H1 (cell line): ENCODE measurements around the gene ABCD4. TPM values are rescaled to one million over a fixed set of nuclear protein-coding genes. Genes with fewer than 3 reads are reported as not detected.

Source experiments
- CTCF ChIA-PET: fragments of 300-600 bp; sonication (Branson Sonifier 250); formaldehyde crosslinking; loops from one replicate; lab custom pipeline; 2021; ENCODE audit not compliant: partially characterized antibody; lab: Charles Lee
- POLR2A ChIA-PET: fragments of 300-600 bp; sonication (Branson Sonifier 250); formaldehyde crosslinking; loops from one replicate; lab custom pipeline; 2021; ENCODE audit warnings: inconsistent platforms; ENCODE audit not compliant: partially characterized antibody; lab: Charles Lee
- DNase-seq, 2 experiments: peaks; one replicate each; pipeline versions ENCODE4 v3.0.0 to v3.0.0-alpha.2; 2010 to 2022; ENCODE audit warnings: low spot score in 2 of 2, low read depth in 1 of 2, mixed read lengths in 1 of 2
- FAIRE-seq: peaks from 2 replicates; lab custom pipeline; 2011; peaks lifted over from hg19 to GRCh38; lab: Jason Lieb, UNC
- H2AFZ ChIP-seq: 2 replicates; pipeline ENCODE4 v1.8.1; 2012; ENCODE audit warnings: low read length, inconsistent platforms
- H2AK5ac ChIP-seq: 2 replicates; pipeline ENCODE4 v1.6.1; 2013; ENCODE audit warnings: low read depth, low read length
- H2BK120ac ChIP-seq: replicated peaks from 2 replicates; pipeline ENCODE3; 2013; ENCODE audit warnings: low read depth, low read length, inconsistent platforms
- H2BK12ac ChIP-seq: 2 replicates; pipeline ENCODE4 v1.6.1; 2013; ENCODE audit warnings: low read depth, low read length
- H2BK15ac ChIP-seq: 2 replicates; pipeline ENCODE4 v1.6.1; 2013; ENCODE audit warnings: low read length
- H2BK20ac ChIP-seq: 2 replicates; pipeline ENCODE4 v1.6.1; 2013; ENCODE audit warnings: low read length
- H2BK5ac ChIP-seq: 2 replicates; pipeline ENCODE4 v1.6.1; 2013; ENCODE audit warnings: low read depth, low read length
- H3K14ac ChIP-seq: 2 replicates; pipeline ENCODE4 v1.6.1; 2013; ENCODE audit warnings: inconsistent platforms; ENCODE audit not compliant: insufficient read length
- H3K18ac ChIP-seq: 2 replicates; pipeline ENCODE4 v1.6.1; 2013; ENCODE audit warnings: low read length; ENCODE audit errors: extremely low read depth
- H3K23ac ChIP-seq: 2 replicates; pipeline ENCODE4 v1.6.1; 2013; ENCODE audit warnings: inconsistent platforms; ENCODE audit not compliant: insufficient read length
- H3K23me2 ChIP-seq: 2 replicates; pipeline ENCODE4 v1.6.1; 2013; ENCODE audit warnings: low read depth, low read length
- H3K27ac ChIP-seq: 2 replicates; pipeline ENCODE4 v1.6.1; 2011; ENCODE audit warnings: low read depth, low read length, inconsistent platforms
- H3K27me3 ChIP-seq, 4 experiments: replicated peaks in 1 of 4; 1 replicate in 1 of 4; 2 replicates in 3 of 4; pipeline versions ENCODE4 v1.6.1 to v1.8.1; 2011 to 2013; ENCODE audit warnings: low read length in 3 of 4, mild to moderate bottlenecking in 3 of 4, inconsistent platforms in 2 of 4, mixed read lengths in 2 of 4, moderate library complexity in 1 of 4; ENCODE audit not compliant: control insufficient read depth in 3 of 4, insufficient read depth in 3 of 4; ENCODE audit errors: extremely low read depth in 1 of 4
- H3K36me3 ChIP-seq, 4 experiments: 2 replicates each; pipeline versions ENCODE4 v1.6.1 to v1.8.1; 2011 to 2013; ENCODE audit warnings: mild to moderate bottlenecking in 4 of 4, low read length in 3 of 4, moderate library complexity in 2 of 4, control low read depth in 1 of 4, inconsistent platforms in 1 of 4; ENCODE audit not compliant: insufficient read depth in 4 of 4, control insufficient read depth in 2 of 4
- H3K4ac ChIP-seq: replicated peaks from 2 replicates; pipeline ENCODE3; 2013; ENCODE audit warnings: low read length, low read depth, mixed read lengths, inconsistent platforms; ENCODE audit not compliant: insufficient read length
- H3K4me1 ChIP-seq, 4 experiments: replicated peaks in 1 of 4; 1 replicate in 1 of 4; 2 replicates in 3 of 4; pipeline versions ENCODE4 v1.6.1 to v1.8.1; 2011 to 2013; ENCODE audit warnings: low read length in 3 of 4, inconsistent platforms in 2 of 4, mixed read lengths in 1 of 4; ENCODE audit not compliant: insufficient read depth in 4 of 4, control insufficient read depth in 3 of 4
- H3K4me2 ChIP-seq, 2 experiments: 2 replicates each; pipeline versions ENCODE4 v1.6.1 to v1.8.1; 2011 to 2013; ENCODE audit warnings: low read depth in 2 of 2, low read length in 2 of 2, control low read depth in 1 of 2, inconsistent platforms in 1 of 2, mild to moderate bottlenecking in 1 of 2; ENCODE audit not compliant: insufficient read depth in 1 of 2
- H3K4me3 ChIP-seq, 4 experiments: fragments of 200-600, 300-600 bp in 1 of 4; sonication (generic), shearing (Covaris generic), sonication (Bioruptor Twin) in 1 of 4; 2 replicates each; pipeline versions ENCODE4 v1.5.1 to v1.8.1; 2011 to 2016; ENCODE audit warnings: low read length in 4 of 4, low read depth in 3 of 4, control low read depth in 2 of 4, inconsistent platforms in 2 of 4, mild to moderate bottlenecking in 2 of 4, mixed read lengths in 1 of 4, moderate library complexity in 1 of 4; ENCODE audit not compliant: insufficient read depth in 2 of 4; ENCODE audit errors: extremely low read depth in 1 of 4
- H3K56ac ChIP-seq: replicated peaks from 2 replicates; pipeline ENCODE3; 2013; ENCODE audit warnings: low read depth, mild to moderate bottlenecking, mixed read lengths, low read length, inconsistent platforms; ENCODE audit not compliant: insufficient read length
- H3K79me1 ChIP-seq: 2 replicates; pipeline ENCODE4 v1.6.1; 2013; ENCODE audit warnings: low read depth, low read length, control low read depth
- H3K79me2 ChIP-seq, 2 experiments: 2 replicates each; pipeline versions ENCODE4 v1.6.1 to v1.8.1; 2012 to 2013; ENCODE audit warnings: low read length in 2 of 2, mild to moderate bottlenecking in 2 of 2, inconsistent platforms in 1 of 2; ENCODE audit not compliant: insufficient read depth in 2 of 2, control insufficient read depth in 1 of 2
- H3K9ac ChIP-seq, 4 experiments: replicated peaks in 1 of 4; 1 replicate in 1 of 4; 2 replicates in 3 of 4; pipeline versions ENCODE4 v1.6.1 to v1.8.1; 2011 to 2013; ENCODE audit warnings: low read depth in 3 of 4, low read length in 3 of 4, control low read depth in 2 of 4, mild to moderate bottlenecking in 2 of 4, moderate library complexity in 2 of 4, inconsistent platforms in 1 of 4; ENCODE audit errors: extremely low read depth in 1 of 4
- H3K9me3 ChIP-seq, 2 experiments: 2 replicates each; pipeline versions ENCODE4 v1.6.1 to v1.8.1; 2012 to 2013; ENCODE audit warnings: mild to moderate bottlenecking in 2 of 2, moderate library complexity in 2 of 2, control low read depth in 1 of 2, inconsistent platforms in 1 of 2, low read depth in 1 of 2, low read length in 1 of 2, mixed read lengths in 1 of 2; ENCODE audit not compliant: insufficient read depth in 2 of 2
- H4K20me1 ChIP-seq, 2 experiments: replicated peaks in 1 of 2; 2 replicates each; pipeline versions ENCODE3 to v1.8.1; 2011 to 2013; ENCODE audit warnings: inconsistent platforms in 2 of 2, low read length in 2 of 2, mild to moderate bottlenecking in 1 of 2; ENCODE audit not compliant: insufficient read depth in 2 of 2, control insufficient read depth in 1 of 2
- H4K5ac ChIP-seq: 2 replicates; pipeline ENCODE4 v1.6.1; 2013; ENCODE audit warnings: low read length, low read depth, mixed read lengths, inconsistent platforms; ENCODE audit not compliant: insufficient read length
- H4K8ac ChIP-seq: 2 replicates; pipeline ENCODE4 v1.8.0; 2013; ENCODE audit warnings: mild to moderate bottlenecking, moderate library complexity, low read length, inconsistent platforms; ENCODE audit not compliant: insufficient read depth; ENCODE audit errors: extremely low read depth
- H4K91ac ChIP-seq: replicated peaks from 2 replicates; pipeline ENCODE3; 2013; ENCODE audit warnings: low read length, mixed read lengths, inconsistent platforms; ENCODE audit not compliant: insufficient read length
- BCL11A ChIP-seq, 2 experiments: IDR thresholded peaks; one replicate each; pipeline ENCODE4 v1.6.1; 2011; ENCODE audit warnings: low read depth in 2 of 2, low read length in 2 of 2, mild to moderate bottlenecking in 2 of 2
- CHD1 ChIP-seq: IDR thresholded peaks from 2 replicates; pipeline ENCODE4 v1.6.1; 2012; ENCODE audit warnings: low read depth, low read length, improper control_type of control experiment
- EP300 ChIP-seq, 2 experiments: IDR thresholded peaks; 1 replicate in 1 of 2; 2 replicates in 1 of 2; pipeline ENCODE4 v1.6.1; 2011 to 2012; ENCODE audit warnings: low read depth in 2 of 2, low read length in 2 of 2, mild to moderate bottlenecking in 2 of 2, borderline replicate concordance in 1 of 2, inconsistent platforms in 1 of 2, moderate library complexity in 1 of 2
- FOSL1 ChIP-seq: IDR thresholded peaks from 2 replicates; pipeline ENCODE4 v1.6.1; 2011; ENCODE audit warnings: mild to moderate bottlenecking, low read depth, low read length, moderate library complexity; ENCODE audit not compliant: insufficient read depth
- MAX ChIP-seq: IDR thresholded peaks from 2 replicates; pipeline ENCODE4 v1.6.1; 2012; ENCODE audit warnings: inconsistent platforms
- POLR2A ChIP-seq, 2 experiments: IDR thresholded peaks; 1 replicate in 1 of 2; 2 replicates in 1 of 2; pipeline ENCODE4 v1.6.1; 2011; ENCODE audit warnings: low read depth in 2 of 2, low read length in 2 of 2, mild to moderate bottlenecking in 2 of 2; ENCODE audit errors: control extremely low read depth in 1 of 2
- SIRT6 ChIP-seq: IDR thresholded peaks from one replicate; pipeline ENCODE4 v1.7.1; 2012; ENCODE audit warnings: low read length, inconsistent platforms
- SIX5 ChIP-seq: IDR thresholded peaks from 2 replicates; pipeline ENCODE4 v1.6.1; 2011; ENCODE audit warnings: mild to moderate bottlenecking, low read depth, low read length
- SP2 ChIP-seq: IDR thresholded peaks from 2 replicates; pipeline ENCODE4 v1.6.1; 2012; ENCODE audit warnings: mild to moderate bottlenecking, low read length, inconsistent platforms
- WGBS, 2 experiments: shearing (Covaris generic) in 1 of 2; methylation state at CpG; one replicate each; pipeline versions ENCODE4 v1.1.6 to v1.1.7; 2013 to 2015; ENCODE audit warnings: low lambda C conversion rate in 2 of 2, mixed read lengths in 2 of 2, inconsistent platforms in 1 of 2, low coverage in 1 of 2, missing lambda C conversion rate in 1 of 2; ENCODE audit not compliant: insufficient replicate concordance in 2 of 2, insufficient coverage in 1 of 2, insufficient read length in 1 of 2; ENCODE audit errors: extremely low coverage in 1 of 2, missing lambda C conversion rate in 1 of 2; 5-methylcytosine and 5-hydroxymethylcytosine counted together
- polyA plus RNA-seq, 7 experiments: library from polyadenylated mRNA; depleted of rRNA in 3 of 7; stranded (reverse) in 5 of 7; unstranded in 2 of 7; fragments of >200 nt in 5 of 7; fragments of 200-250 nt in 2 of 7; gene quantifications; 1 replicate in 5 of 7; 2 replicates in 1 of 7; 4 replicates in 1 of 7; pipeline versions ENCODE4 v1.2.1 to v1.2.3, GENCODE V29; 2011 to 2013; ENCODE audit warnings: missing spikeins in 2 of 7, mixed read lengths in 2 of 7
- total RNA-seq: library from RNA; stranded (reverse); fragmentation: NEBNext Ultra II Directional; extraction: Animal tissue kit (Norgen Biotek cat#: 25700); gene quantifications from 2 replicates; pipeline ENCODE4 v1.2.1, GENCODE V29; 2021

ABCD4 gene
- total and polyA plus RNA-seq, 2 of the 8 experiments (the other 6 are each of a cell fraction or from before 2014, with no cell fraction given), result 47.9 to 97.7 TPM

- Histone ChIP-seq H3K4ac (no peak overlapping the region), H2BK15ac (no peak overlapping the region), H3K27ac (no peak overlapping the region), H2BK20ac (no peak overlapping the region), H3K56ac (no peak overlapping the region), H3K36me3 (peaks cover 23 to 66% (median 41%) of the 10 kb centered on the region in 4 experiments), H3K27me3 (no peaks in the 10 kb centered on the region), H4K5ac (no peak overlapping the region), H3K79me1 (peaks cover 17% of the 10 kb centered on the region; the same call in 1 of the 2 replicates), H2AFZ (no peak overlapping the region), H3K23me2 (no peaks in the 10 kb centered on the region), H3K14ac (no peak overlapping the region), H2BK12ac (no peak overlapping the region), H4K91ac (no peak overlapping the region), H2BK120ac (no peak overlapping the region), H3K9me3 (no peaks in the 10 kb centered on the region), H3K9ac (no peak overlapping the region), H2BK5ac (no peak overlapping the region), H3K4me2 (no peak overlapping the region), H3K4me1 (0 out of 7 replicates have a peak, but pooled peaks cover 0 to 2% (median 0%) of the 10 kb centered on the region in 4 experiments), H3K18ac (no peak overlapping the region), H3K79me2 (peaks cover 2 to 62% of the 10 kb centered on the region in 2 experiments; a peak in 3 of 4 replicates), H2AK5ac (no peak overlapping the region), H3K4me3 (no peak overlapping the region), H4K8ac (no peak overlapping the region), H3K23ac (no peak overlapping the region), H4K20me1 (peaks cover 20 to 37% of the 10 kb centered on the region in 2 experiments)
- CTCF ChIA-PET, result interaction anchor here (0.7 to 15.9 kb wide), 23 partner anchors 12 to 508 kb away, joined by 3 to 214 read pairs (median 6); partner anchors contain the start of genes ABCD4 and VRTN
- no peak for TF ChIP-seq CHD1
- TF ChIP-seq SIX5, result no peak
- no peak for TF ChIP-seq FOSL1
- TF ChIP-seq MAX, result no peak
- no peak for TF ChIP-seq EP300 (IDR thresholded peaks at IDR 0.05; ENCODE audit: borderline replicate concordance in 1 of 2, low read depth in 2 of 2, low read length in 2 of 2)
- no peak for TF ChIP-seq SP2
- TF ChIP-seq POLR2A (IDR thresholded peaks at IDR 0.05; ENCODE audit: control extremely low read depth in 1 of 2, low read depth in 2 of 2, low read length in 2 of 2), result no peak
- no peak for TF ChIP-seq BCL11A (IDR thresholded peaks at IDR 0.05; ENCODE audit: low read depth in 2 of 2, low read length in 2 of 2)
- TF ChIP-seq SIRT6, result no peak
- DNase-seq (no peak), FAIRE-seq (no peak)
- POLR2A ChIA-PET, result interaction anchor here (1.0 to 2.5 kb wide), 7 partner anchors 9 to 183 kb away, joined by 3 to 8 read pairs (median 6); no protein-coding TSS in a partner anchor
- 94% methylated on average over 9 of the region's 9 CpGs; no CpG with 5 or more reads in 1 of the 2 experiments for WGBS, 2 experiments
Measured at GRCh38 chr14:74296037-74296467, 6.7 kb downstream of the ABCD4 start.
